ENCODE data around the gene ARHGAP28. TPM values are rescaled to one million over a fixed set of nuclear protein-coding genes. Genes with fewer than 3 reads are reported as not detected.

ARHGAP28 gene
- polyA plus RNA-seq, 2 donors = 0.57 to 0.69 TPM

GRCh38 chr18:6885006-6885481 lies 155.5 kb downstream of the ARHGAP28 start:
- 47 to 54% methylated on average over 8 of the region's 8 CpGs for WGBS, 2 donors
- Histone ChIP-seq H3K27me3 (ENCODE audit: control insufficient read depth in 1 of 2, insufficient read depth in 2 of 2, low read length in 2 of 2) (no peaks in the 10 kb centered on the region), H3K4me1 (ENCODE audit: control insufficient read depth in 2 of 2, insufficient read depth in 2 of 2, low read length in 1 of 2) (peaks cover 0 to 2% of the 10 kb centered on the region in 2 donors), H3K9me3 (ENCODE audit: control insufficient read depth in 2 of 2, insufficient read depth in 1 of 2, low read depth in 1 of 2, low read length in 1 of 2) (no peaks in the 10 kb centered on the region), H3K4me3 (ENCODE audit: low read depth in 1 of 2, low read length in 2 of 2) (no peak overlapping the region), H3K27ac (ENCODE audit: low read depth in 2 of 2, low read length in 1 of 2) (peak overlapping the region; percentile 31 to 34), H3K36me3 (ENCODE audit: control insufficient read depth in 2 of 2, insufficient read depth in 2 of 2, low read length in 1 of 2) (no peaks in the 10 kb centered on the region)

GRCh38 chr18:6885992-6886796 lies 156.7 kb downstream of the ARHGAP28 start:
- 20 to 28% methylated on average over 4 of the region's 4 CpGs for whole genome bisulfite sequencing, 2 donors
- H3K27me3 ChIP-seq (ENCODE audit: control insufficient read depth in 1 of 2, insufficient read depth in 2 of 2, low read length in 2 of 2) = no peaks in the 10 kb centered on the region
- no peaks in the 10 kb centered on the region for H3K4me1 ChIP-seq (ENCODE audit: control insufficient read depth in 2 of 2, insufficient read depth in 2 of 2, low read length in 1 of 2)
- H3K4me3 ChIP-seq (ENCODE audit: low read depth in 1 of 2, low read length in 2 of 2) = no peak overlapping the region
- no peak overlapping the region for H3K27ac ChIP-seq (ENCODE audit: low read depth in 2 of 2, low read length in 1 of 2)
- peaks cover 0 to 2% of the 10 kb centered on the region in 2 donors for H3K36me3 ChIP-seq (ENCODE audit: control insufficient read depth in 2 of 2, insufficient read depth in 2 of 2, low read length in 1 of 2)
- H3K9me3 ChIP-seq (ENCODE audit: control insufficient read depth in 2 of 2, insufficient read depth in 1 of 2, low read depth in 1 of 2, low read length in 1 of 2) = no peaks in the 10 kb centered on the region

GRCh38 chr18:6886797-6887330 lies 157.3 kb downstream of the ARHGAP28 start:
- H3K4me1 ChIP-seq (ENCODE audit: control insufficient read depth in 2 of 2, insufficient read depth in 2 of 2, low read length in 1 of 2) = no peaks in the 10 kb centered on the region
- no peak overlapping the region for H3K27ac ChIP-seq (ENCODE audit: low read depth in 2 of 2, low read length in 1 of 2)
- H3K9me3 ChIP-seq (ENCODE audit: control insufficient read depth in 2 of 2, insufficient read depth in 1 of 2, low read depth in 1 of 2, low read length in 1 of 2) = no peaks in the 10 kb centered on the region
- H3K36me3 ChIP-seq (ENCODE audit: control insufficient read depth in 2 of 2, insufficient read depth in 2 of 2, low read length in 1 of 2) = peaks cover 0 to 2% of the 10 kb centered on the region in 2 donors
- 74% methylated on average over 6 of the region's 6 CpGs for WGBS, 2 donors
- no peak overlapping the region for H3K4me3 ChIP-seq (ENCODE audit: low read depth in 1 of 2, low read length in 2 of 2)
- no peaks in the 10 kb centered on the region for H3K27me3 ChIP-seq (ENCODE audit: control insufficient read depth in 1 of 2, insufficient read depth in 2 of 2, low read length in 2 of 2)

- H3K27ac ChIP-seq (ENCODE audit: low read depth in 2 of 2, low read length in 1 of 2) = no peak overlapping the region
- no peaks in the 10 kb centered on the region for H3K4me1 ChIP-seq (ENCODE audit: control insufficient read depth in 2 of 2, insufficient read depth in 2 of 2, low read length in 1 of 2)
- no peak overlapping the region for H3K4me3 ChIP-seq (ENCODE audit: low read depth in 1 of 2, low read length in 2 of 2)
- no peaks in the 10 kb centered on the region for H3K27me3 ChIP-seq (ENCODE audit: control insufficient read depth in 1 of 2, insufficient read depth in 2 of 2, low read length in 2 of 2)
- no peaks in the 10 kb centered on the region for H3K9me3 ChIP-seq (ENCODE audit: control insufficient read depth in 2 of 2, insufficient read depth in 1 of 2, low read depth in 1 of 2, low read length in 1 of 2)
- peaks cover 0 to 2% of the 10 kb centered on the region in 2 donors for H3K36me3 ChIP-seq (ENCODE audit: control insufficient read depth in 2 of 2, insufficient read depth in 2 of 2, low read length in 1 of 2)
- WGBS, 2 donors = 90 to 91% methylated on average over 3 of the region's 3 CpGs
These were observed 162.3 kb downstream of the ARHGAP28 start for GRCh38 chr18:6891788-6892187.

GRCh38 chr18:6901286-6901926 lies 171.9 kb downstream of the ARHGAP28 start:
- H3K4me1 ChIP-seq (ENCODE audit: control insufficient read depth in 2 of 2, insufficient read depth in 2 of 2, low read length in 1 of 2) = no peaks in the 10 kb centered on the region
- H3K4me3 ChIP-seq (ENCODE audit: low read depth in 1 of 2, low read length in 2 of 2) = no peak overlapping the region
- H3K9me3 ChIP-seq (ENCODE audit: control insufficient read depth in 2 of 2, insufficient read depth in 1 of 2, low read depth in 1 of 2, low read length in 1 of 2) = peaks cover 0 to 2% of the 10 kb centered on the region in 2 donors
- no peak overlapping the region for H3K27ac ChIP-seq (ENCODE audit: low read depth in 2 of 2, low read length in 1 of 2)
- H3K36me3 ChIP-seq (ENCODE audit: control insufficient read depth in 2 of 2, insufficient read depth in 2 of 2, low read length in 1 of 2) = no peaks in the 10 kb centered on the region
- H3K27me3 ChIP-seq (ENCODE audit: control insufficient read depth in 1 of 2, insufficient read depth in 2 of 2, low read length in 2 of 2) = no peaks in the 10 kb centered on the region
- WGBS, 2 donors = 70 to 79% methylated on average over 3 of the region's 3 CpGs

- Histone ChIP-seq H3K27ac (ENCODE audit: low read depth in 2 of 2, low read length in 1 of 2) (no peak overlapping the region), H3K4me1 (ENCODE audit: control insufficient read depth in 2 of 2, insufficient read depth in 2 of 2, low read length in 1 of 2) (no peaks in the 10 kb centered on the region), H3K27me3 (ENCODE audit: control insufficient read depth in 1 of 2, insufficient read depth in 2 of 2, low read length in 2 of 2) (no peaks in the 10 kb centered on the region), H3K9me3 (ENCODE audit: control insufficient read depth in 2 of 2, insufficient read depth in 1 of 2, low read depth in 1 of 2, low read length in 1 of 2) (no peaks in the 10 kb centered on the region), H3K36me3 (ENCODE audit: control insufficient read depth in 2 of 2, insufficient read depth in 2 of 2, low read length in 1 of 2) (no peaks in the 10 kb centered on the region), H3K4me3 (ENCODE audit: low read depth in 1 of 2, low read length in 2 of 2) (no peak overlapping the region)
- WGBS, 2 donors = 79 to 83% methylated on average over 3 of the region's 3 CpGs
These were observed 187.6 kb downstream of the ARHGAP28 start for GRCh38 chr18:6917072-6917471.

- Histone ChIP-seq H3K27me3 (ENCODE audit: control insufficient read depth in 1 of 2, insufficient read depth in 2 of 2, low read length in 2 of 2) (no peaks in the 10 kb centered on the region), H3K9me3 (ENCODE audit: control insufficient read depth in 2 of 2, insufficient read depth in 1 of 2, low read depth in 1 of 2, low read length in 1 of 2) (no peaks in the 10 kb centered on the region), H3K4me3 (ENCODE audit: low read depth in 1 of 2, low read length in 2 of 2) (no peak overlapping the region), H3K36me3 (ENCODE audit: control insufficient read depth in 2 of 2, insufficient read depth in 2 of 2, low read length in 1 of 2) (no peaks in the 10 kb centered on the region), H3K4me1 (ENCODE audit: control insufficient read depth in 2 of 2, insufficient read depth in 2 of 2, low read length in 1 of 2) (no peaks in the 10 kb centered on the region), H3K27ac (ENCODE audit: low read depth in 2 of 2, low read length in 1 of 2) (no peak overlapping the region)
- 75 to 76% methylated on average over 34 to 37 of the region's 37 CpGs for WGBS, 2 donors
These were observed 190.8 kb downstream of the ARHGAP28 start for GRCh38 chr18:6920099-6920955.

- no peaks in the 10 kb centered on the region for H3K4me1 ChIP-seq (ENCODE audit: control insufficient read depth in 2 of 2, insufficient read depth in 2 of 2, low read length in 1 of 2)
- no peak overlapping the region for H3K27ac ChIP-seq (ENCODE audit: low read depth in 2 of 2, low read length in 1 of 2)
- no peaks in the 10 kb centered on the region for H3K9me3 ChIP-seq (ENCODE audit: control insufficient read depth in 2 of 2, insufficient read depth in 1 of 2, low read depth in 1 of 2, low read length in 1 of 2)
- no peaks in the 10 kb centered on the region for H3K36me3 ChIP-seq (ENCODE audit: control insufficient read depth in 2 of 2, insufficient read depth in 2 of 2, low read length in 1 of 2)
- H3K4me3 ChIP-seq (ENCODE audit: low read depth in 1 of 2, low read length in 2 of 2) = no peak overlapping the region
- H3K27me3 ChIP-seq (ENCODE audit: control insufficient read depth in 1 of 2, insufficient read depth in 2 of 2, low read length in 2 of 2) = no peaks in the 10 kb centered on the region
These were observed 192.1 kb downstream of the ARHGAP28 start for GRCh38 chr18:6921571-6921970.

GRCh38 chr18:6923220-6923619 lies 193.7 kb downstream of the ARHGAP28 start:
- no peaks in the 10 kb centered on the region for H3K36me3 ChIP-seq (ENCODE audit: control insufficient read depth in 2 of 2, insufficient read depth in 2 of 2, low read length in 1 of 2)
- H3K4me3 ChIP-seq (ENCODE audit: low read depth in 1 of 2, low read length in 2 of 2) = no peak overlapping the region
- no peaks in the 10 kb centered on the region for H3K9me3 ChIP-seq (ENCODE audit: control insufficient read depth in 2 of 2, insufficient read depth in 1 of 2, low read depth in 1 of 2, low read length in 1 of 2)
- 81 to 83% methylated on average over 1 of the region's 1 CpG for WGBS, 2 donors
- H3K27ac ChIP-seq (ENCODE audit: low read depth in 2 of 2, low read length in 1 of 2) = no peak overlapping the region
- H3K4me1 ChIP-seq (ENCODE audit: control insufficient read depth in 2 of 2, insufficient read depth in 2 of 2, low read length in 1 of 2) = no peaks in the 10 kb centered on the region
- no peaks in the 10 kb centered on the region for H3K27me3 ChIP-seq (ENCODE audit: control insufficient read depth in 1 of 2, insufficient read depth in 2 of 2, low read length in 2 of 2)

All from esophagus (tissue), 2 donors.